ENCODE data around the gene DCLRE1C. TPM values are rescaled to one million over a fixed set of nuclear protein-coding genes. Genes with fewer than 3 reads are reported as not detected.

The DCLRE1C gene
- total and polyA plus RNA-seq, 2 of the 8 experiments (the other 6 are each of a cell fraction or from before 2014, with no cell fraction given): 0.77 to 7.4 TPM

- CTCF ChIA-PET (ENCODE audit: partially characterized antibody): interaction anchor here (0.6 kb wide), 2 partner anchors 86 to 388 kb away, joined by 3 read pairs; partner anchors contain the start of gene MEIG1
Measured at GRCh38 chr10:14873090-14873760, 80.7 kb downstream of the DCLRE1C start.

More at GRCh38 chr10:14873090-14873760, 80.7 kb downstream of the DCLRE1C start:
- Histone ChIP-seq H3K27me3 (replicated peaks in 1 of 4; ENCODE audit: control insufficient read depth in 3 of 4, extremely low read depth in 1 of 4, insufficient read depth in 3 of 4, low read length in 3 of 4) (no peaks in the 10 kb centered on the region), H3K4ac (replicated peaks; ENCODE audit: insufficient read length, low read depth, low read length) (no peak overlapping the region), H3K27ac (ENCODE audit: low read depth, low read length) (no peak overlapping the region), H3K23me2 (ENCODE audit: low read depth, low read length) (peaks cover 2% of the 10 kb centered on the region; the same call in 1 of the 2 replicates), H3K18ac (ENCODE audit: extremely low read depth, low read length) (no peak overlapping the region), H4K91ac (replicated peaks; ENCODE audit: insufficient read length, low read length) (no peak overlapping the region), H2AK5ac (ENCODE audit: low read depth, low read length) (no peak overlapping the region), H3K4me1 (replicated peaks in 1 of 4; ENCODE audit: control insufficient read depth in 3 of 4, insufficient read depth in 4 of 4, low read length in 3 of 4) (peaks cover 3 to 8% (median 7%) of the 10 kb centered on the region in 4 experiments; a peak in 6 of 7 replicates), H2AFZ (ENCODE audit: low read length) (no peak overlapping the region), H3K4me3 (ENCODE audit: extremely low read depth in 1 of 4, insufficient read depth in 2 of 4, low read depth in 3 of 4, low read length in 4 of 4) (no peak overlapping the region), H3K14ac (ENCODE audit: insufficient read length) (no peak overlapping the region), H4K5ac (ENCODE audit: insufficient read length, low read depth, low read length) (no peak overlapping the region), H3K79me2 (ENCODE audit: control insufficient read depth in 1 of 2, insufficient read depth in 2 of 2, low read length in 2 of 2) (peaks cover 0 to 4% of the 10 kb centered on the region in 2 experiments; a peak in 2 of 4 replicates), H3K9ac (replicated peaks in 1 of 4; ENCODE audit: extremely low read depth in 1 of 4, low read depth in 3 of 4, low read length in 3 of 4) (no peak overlapping the region), H3K9me3 (ENCODE audit: insufficient read depth in 2 of 2, low read depth in 1 of 2, low read length in 1 of 2) (no peaks in the 10 kb centered on the region), H3K36me3 (ENCODE audit: control insufficient read depth in 2 of 4, insufficient read depth in 4 of 4, low read length in 3 of 4) (peaks cover 0 to 27% (median 9%) of the 10 kb centered on the region in 4 experiments; a peak in 5 of 8 replicates), H2BK5ac (ENCODE audit: low read depth, low read length) (no peak overlapping the region), H2BK120ac (replicated peaks; ENCODE audit: low read depth, low read length) (no peak overlapping the region), H3K79me1 (ENCODE audit: low read depth, low read length) (no peaks in the 10 kb centered on the region; the same call in 1 of the 2 replicates), H2BK20ac (ENCODE audit: low read length) (no peak overlapping the region), H3K56ac (replicated peaks; ENCODE audit: insufficient read length, low read depth, low read length) (no peak overlapping the region), H2BK15ac (ENCODE audit: low read length) (no peak overlapping the region), H4K20me1 (replicated peaks in 1 of 2; ENCODE audit: control insufficient read depth in 1 of 2, insufficient read depth in 2 of 2, low read length in 2 of 2) (no peaks in the 10 kb centered on the region), H3K23ac (ENCODE audit: insufficient read length) (no peak overlapping the region), H3K4me2 (ENCODE audit: insufficient read depth in 1 of 2, low read depth in 2 of 2, low read length in 2 of 2) (no peak overlapping the region), H2BK12ac (ENCODE audit: low read depth, low read length) (no peak overlapping the region), H4K8ac (ENCODE audit: extremely low read depth, insufficient read depth, low read length) (no peak overlapping the region)
- TF ChIP-seq EZH2 (IDR thresholded peaks at IDR 0.05; ENCODE audit: low read depth, low read length, severe bottlenecking): no peak
- TF ChIP-seq TAF1 (IDR thresholded peaks at IDR 0.05; ENCODE audit: low read depth, low read length): no peak
- no peak for TF ChIP-seq CEBPB (IDR thresholded peaks at IDR 0.05; ENCODE audit: low read depth, low read length)
- FAIRE-seq: no peak
- no peak for DNase-seq (ENCODE audit: low read depth in 1 of 2, low spot score in 2 of 2)
- POLR2A ChIA-PET (ENCODE audit: partially characterized antibody): interaction anchor here (2.1 kb wide), 1 partner anchor 35 kb away, joined by 8 read pairs; the partner anchor contains the start of genes CDNF, HSPA14 and MSANTD7
- 78% methylated on average over 2 of the region's 2 CpGs; no CpG with 5 or more reads in 1 of the 2 experiments for WGBS, 2 experiments (ENCODE audit: extremely low coverage in 1 of 2, insufficient coverage in 1 of 2, insufficient read length in 1 of 2, insufficient replicate concordance in 2 of 2, low coverage in 1 of 2, low lambda C conversion rate in 2 of 2, missing lambda C conversion rate in 1 of 2)

Data from H1 (cell line).